DMS114 treated with DMSO at 0.1 percent for 48 hours (cell line): Measurements from ENCODE around the gene MYO1D.
A peak's percentile ranks its signal among the peaks of the same experiment; 100 is the strongest.

Experiments used
- DNase-seq: peaks from one replicate; lab custom pipeline; 2025; ENCODE audit not compliant: unreplicated experiment; lab: John Stamatoyannopoulos, UW

The MYO1D gene

DNA sequence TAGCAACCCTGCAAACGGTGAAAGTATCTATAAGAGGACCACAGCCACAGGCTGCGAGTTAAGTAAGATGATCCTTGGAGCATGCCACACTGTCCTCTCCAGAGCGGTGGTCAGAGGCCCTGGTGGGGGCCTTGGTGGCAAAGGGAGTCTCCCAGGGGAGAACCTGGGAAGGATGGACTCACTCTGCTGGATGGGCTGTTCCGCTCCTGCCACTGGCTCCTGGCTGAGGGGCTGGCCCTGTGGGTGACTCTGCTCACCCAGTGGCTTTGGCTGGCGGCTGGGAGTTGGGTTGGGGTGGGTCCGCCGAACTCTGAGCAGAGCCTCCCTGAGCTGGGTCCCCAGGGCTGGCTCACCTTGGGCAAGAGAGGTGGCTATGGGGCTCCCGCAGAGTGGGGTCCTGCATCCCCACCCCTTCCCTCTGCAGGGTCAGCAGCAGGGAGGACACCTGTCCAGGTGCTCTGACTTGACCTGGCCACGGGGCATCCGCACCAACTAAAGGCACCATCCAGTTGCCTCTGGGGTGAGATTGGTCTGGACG, 382.9 kb downstream of the MYO1D start:
- no peak for DNase-seq

DNA sequence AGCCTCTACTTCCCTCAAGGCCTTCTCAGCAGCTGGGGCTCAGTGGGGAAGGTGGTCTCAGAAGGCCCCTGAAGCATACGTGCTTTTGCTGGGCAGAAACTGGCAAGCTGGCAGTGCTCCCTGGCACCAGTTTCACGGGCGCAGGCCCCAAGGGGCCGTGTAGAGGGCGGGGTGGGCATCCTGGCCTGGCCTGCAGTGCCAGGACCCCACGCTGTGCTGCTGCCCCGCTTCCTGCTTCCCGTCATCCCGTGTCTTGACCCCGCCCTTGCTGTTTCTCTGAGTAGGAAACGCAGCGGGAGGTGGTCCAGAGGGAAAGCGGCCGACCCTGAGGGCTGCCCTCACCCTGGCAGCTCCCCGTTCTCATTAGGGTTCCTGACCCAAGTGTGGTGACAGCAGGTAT, 383.4 kb downstream of the MYO1D start:
- DNase-seq, result no peak

- DNase-seq, result no peak
These were observed 384.2 kb downstream of the MYO1D start for GRCh38 chr17:32492648-32493289.

DNA sequence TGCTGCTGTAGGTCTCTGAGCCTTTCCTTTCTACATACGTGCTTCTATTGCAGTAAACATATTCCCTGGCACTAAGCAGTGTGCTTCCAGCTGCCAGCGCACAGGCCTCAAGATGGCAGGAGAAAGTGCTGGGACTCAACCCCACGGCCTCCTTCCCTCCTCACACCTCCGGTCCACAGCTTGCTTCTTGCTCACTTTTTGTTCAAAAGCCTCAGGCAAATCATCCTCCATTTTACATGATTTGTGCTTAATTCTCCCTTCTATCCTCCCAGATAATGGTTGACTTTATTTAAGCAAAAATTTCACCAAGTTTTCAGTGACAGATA, 384.7 kb downstream of the MYO1D start:
- DNase-seq, result no peak

DNA sequence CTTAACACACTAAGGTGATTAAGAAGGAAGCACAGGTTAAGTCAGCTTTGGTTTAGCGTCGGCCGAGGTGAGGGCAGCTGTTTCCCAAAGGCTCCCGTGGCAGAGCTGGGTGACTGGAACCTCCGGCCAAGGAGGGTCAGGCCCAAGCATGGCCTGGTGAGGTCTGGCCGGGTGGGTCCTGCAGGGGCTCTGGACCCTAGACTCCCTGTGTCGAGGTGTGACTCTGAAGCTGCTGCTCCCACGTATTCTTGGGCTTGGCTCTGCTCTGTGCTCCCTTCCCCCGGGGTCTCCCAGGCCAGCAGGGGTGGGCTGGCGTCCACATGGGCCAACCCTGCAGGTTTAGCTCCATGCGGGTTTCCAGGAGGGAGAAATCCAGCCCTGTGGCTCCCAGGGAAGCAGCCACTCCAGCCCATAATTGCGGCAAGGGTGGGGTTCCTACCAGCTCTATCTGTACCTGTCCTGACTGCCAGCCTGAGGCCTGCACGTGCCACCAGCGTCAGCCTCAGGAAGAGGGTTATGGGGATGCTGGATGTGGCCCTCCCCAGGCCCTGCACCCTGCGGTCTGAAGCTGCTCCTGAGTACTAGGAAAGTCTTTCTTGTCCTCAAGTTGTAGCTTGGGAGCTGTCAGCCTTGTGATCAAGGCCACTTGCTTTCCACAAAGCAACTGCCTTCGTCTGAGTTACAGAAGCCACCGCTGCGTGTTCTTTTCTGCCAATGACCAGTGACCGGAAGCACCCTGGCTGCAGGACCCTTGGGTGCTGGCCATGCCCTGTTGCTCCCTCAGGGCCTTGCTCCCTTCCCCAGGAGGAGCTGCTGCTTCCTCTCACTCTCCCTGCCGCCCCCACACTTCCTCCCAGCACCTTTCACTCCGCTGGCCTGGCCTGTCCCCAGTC, 385.3 kb downstream of the MYO1D start:
- DNase-seq, result no peak

GRCh38 chr17:32490101-32490482, 386.8 kb downstream of the MYO1D start:
- DNase-seq, result no peak

- no peak for DNase-seq
These were observed 387.4 kb downstream of the MYO1D start for GRCh38 chr17:32489320-32490100.

DNA sequence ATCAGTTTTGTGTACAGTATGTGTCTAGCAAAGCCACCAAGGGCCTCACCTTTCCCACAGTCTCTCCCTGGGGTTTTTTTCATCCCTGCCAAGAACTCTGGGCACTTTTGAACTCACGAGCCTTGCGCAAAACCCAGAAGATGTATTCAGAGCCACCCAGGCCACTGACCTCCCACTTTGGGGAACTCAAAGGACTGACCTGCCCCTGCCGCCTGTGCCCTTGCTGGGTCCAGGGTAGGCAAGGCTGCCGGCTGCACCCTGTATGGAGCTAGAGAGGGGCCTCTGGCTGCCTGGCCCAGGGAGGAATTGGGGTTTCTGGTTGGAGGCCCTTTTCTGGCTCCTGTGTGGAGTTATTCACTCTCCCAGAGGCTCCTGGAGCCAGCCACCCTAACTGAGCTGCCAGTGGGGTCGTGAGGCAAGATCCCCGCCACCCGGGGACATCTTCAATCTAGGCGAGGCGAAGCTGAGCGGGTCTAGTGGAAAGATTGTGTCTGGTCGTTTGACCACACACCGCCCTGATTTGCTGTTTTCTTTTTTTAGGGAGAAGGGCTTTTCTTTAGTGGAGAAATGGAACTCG, 388.2 kb downstream of the MYO1D start:
- DNase-seq, result no peak

DNA sequence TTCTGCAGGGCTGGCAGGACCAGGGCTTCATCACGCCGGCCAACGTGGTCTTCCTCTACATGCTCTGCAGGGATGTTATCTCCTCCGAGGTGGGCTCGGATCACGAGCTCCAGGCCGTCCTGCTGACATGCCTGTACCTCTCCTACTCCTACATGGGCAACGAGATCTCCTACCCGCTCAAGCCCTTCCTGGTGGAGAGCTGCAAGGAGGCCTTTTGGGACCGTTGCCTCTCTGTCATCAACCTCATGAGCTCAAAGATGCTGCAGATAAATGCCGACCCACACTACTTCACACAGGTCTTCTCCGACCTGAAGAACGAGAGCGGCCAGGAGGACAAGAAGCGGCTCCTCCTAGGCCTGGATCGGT, 388.8 kb downstream of the MYO1D start:
- DNase-seq, result no peak

- DNase-seq, result no peak
These were observed 389.3 kb downstream of the MYO1D start for GRCh38 chr17:32487473-32488176.

DNA sequence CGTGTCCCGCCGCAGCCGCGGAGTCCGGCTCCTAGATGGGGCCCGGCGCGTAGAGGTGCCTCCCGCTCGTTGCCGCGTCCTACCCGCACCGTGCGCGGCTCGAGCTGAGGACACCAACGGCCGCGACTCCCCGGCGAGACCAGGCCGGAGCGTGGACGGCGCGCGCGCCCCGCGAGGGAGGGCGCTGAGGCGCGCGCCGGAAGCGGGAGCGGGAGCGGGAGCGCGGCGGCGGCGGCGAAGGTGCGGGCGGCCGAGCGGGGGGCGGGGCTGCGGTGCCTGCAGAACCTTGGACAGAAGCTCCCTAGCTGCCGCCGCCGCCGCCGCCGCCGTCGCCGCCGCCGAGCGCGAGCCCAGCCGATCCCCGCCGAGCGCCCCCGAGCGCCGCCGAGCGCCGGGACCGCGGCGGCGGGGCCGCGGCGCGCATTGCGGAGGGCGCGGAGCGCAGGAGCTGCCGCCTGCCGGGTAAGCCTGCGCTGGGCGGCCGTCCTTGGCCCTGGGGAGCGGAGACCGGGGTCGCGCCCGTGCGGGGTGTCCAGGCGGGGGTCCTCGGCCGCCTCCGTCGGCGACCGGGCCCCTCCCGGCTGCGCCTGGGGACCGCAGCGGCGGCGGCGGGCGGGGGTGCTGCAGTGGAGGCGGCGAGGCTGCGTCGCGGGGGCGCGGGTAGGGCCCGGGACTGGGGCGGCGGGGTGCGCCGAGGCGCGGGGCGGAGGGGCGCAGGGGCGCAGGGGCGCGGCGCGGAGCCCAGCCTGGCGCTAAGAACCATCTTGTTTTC, 390.0 kb downstream of the MYO1D start, which contains the start of gene CDK5R1:
Gene CDK5R1 (plus strand): TSS at position 293 of the 772 bp plus-strand sequence. CDS start 628 bp downstream, outside the sequence.
- no peak for DNase-seq

DNA sequence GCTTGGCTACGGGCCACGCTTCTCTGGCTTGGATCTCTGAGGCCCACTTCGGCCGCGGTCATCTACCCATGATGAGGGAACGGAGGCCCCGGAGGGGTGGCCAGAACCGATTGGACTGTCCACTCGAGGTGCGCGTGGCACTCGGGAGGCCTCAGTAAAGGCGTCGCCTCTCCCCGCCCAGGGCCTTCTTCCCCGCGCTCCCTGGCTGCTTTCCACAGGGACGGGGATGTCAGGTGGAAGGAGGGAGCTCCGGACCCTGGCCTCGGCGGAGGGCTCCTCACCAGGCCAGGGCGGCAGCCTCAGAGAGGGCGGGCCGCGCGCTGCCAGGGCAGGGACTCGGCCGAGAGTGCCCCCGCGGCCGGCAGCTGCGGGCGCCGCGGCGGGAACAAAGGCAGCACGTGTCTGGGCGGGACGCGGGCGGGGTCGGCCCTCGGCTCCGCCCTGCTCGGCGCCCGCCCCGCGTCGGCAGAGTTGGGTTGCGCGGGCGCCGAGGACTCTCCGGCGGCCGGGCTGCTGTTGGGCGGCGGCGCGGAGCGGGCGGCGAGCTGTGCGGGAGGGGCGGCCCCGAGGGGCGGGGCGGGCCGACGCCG, 390.7 kb downstream of the MYO1D start:
- peak; percentile 55 for DNase-seq

- no peak for DNase-seq
These were observed 391.4 kb downstream of the MYO1D start for GRCh38 chr17:32485261-32486110.

GRCh38 chr17:32484628-32485027, 392.3 kb downstream of the MYO1D start:
- no peak for DNase-seq

GRCh38 chr17:32484041-32484461, 392.9 kb downstream of the MYO1D start:
- DNase-seq, result no peak

DNA sequence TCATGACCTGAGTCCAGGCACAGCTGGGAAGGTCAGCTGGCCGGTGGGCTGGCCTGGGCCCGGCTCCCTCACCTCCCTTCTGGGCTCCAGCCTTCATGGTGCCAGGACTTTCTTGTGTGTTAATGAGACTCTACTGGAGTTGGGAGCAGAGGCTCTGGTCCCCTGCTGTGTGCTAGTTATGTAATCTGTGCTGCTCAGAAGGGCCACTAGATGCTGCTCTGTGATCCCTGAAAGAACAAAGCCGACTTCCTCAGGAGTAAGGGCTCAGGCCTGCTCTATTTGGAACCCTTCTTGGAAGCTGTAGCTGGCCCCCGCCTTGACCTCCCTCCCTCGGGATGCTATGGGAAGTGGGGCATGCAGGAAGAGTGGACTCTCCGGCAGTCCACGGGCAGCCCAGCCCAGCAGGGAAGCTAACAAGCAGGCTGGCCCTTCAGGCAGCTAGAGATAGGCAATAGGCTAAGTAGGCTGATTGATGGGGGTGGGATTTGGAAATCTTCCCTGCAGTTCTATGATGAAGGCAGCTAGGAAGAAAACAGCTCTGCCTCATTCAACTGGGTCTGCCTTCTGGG, 393.4 kb downstream of the MYO1D start:
- DNase-seq, result peak; percentile 49

DNA sequence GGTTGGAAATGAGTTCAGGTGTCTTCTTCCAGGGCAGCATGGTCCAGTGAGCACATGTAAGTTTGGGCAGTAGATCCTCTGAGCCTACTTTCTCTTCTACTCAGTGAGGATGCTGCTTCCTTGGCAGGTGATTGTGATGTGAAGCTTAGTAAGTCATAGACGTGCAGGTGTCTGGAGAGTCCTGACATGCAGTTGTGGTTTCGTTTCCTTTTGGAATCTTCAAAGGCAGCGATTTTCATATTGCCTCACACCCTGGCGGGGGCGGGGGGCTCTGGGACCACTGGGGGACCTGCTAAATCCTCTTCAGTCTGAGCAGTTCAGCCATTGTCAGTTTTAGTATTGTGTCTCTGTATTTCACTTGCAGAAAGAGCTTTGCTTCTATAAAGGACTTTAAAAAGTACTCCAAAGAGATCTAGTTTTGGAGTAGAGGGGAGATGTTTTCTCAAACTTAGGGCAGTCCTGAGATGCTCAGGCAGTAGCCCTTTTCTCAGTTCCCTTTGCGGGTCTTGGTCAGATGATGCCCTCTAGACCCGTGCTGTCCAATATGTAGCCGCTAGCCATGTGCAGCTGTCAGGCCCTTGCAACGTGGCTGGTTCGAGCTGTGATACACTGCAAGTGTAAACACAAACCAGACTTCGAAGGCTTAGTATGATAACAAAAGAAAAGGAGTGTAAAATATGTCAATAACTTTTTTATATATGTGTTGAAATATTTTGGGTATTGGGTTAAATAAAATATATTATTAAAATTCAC, 394.2 kb downstream of the MYO1D start:
- no peak for DNase-seq
